HG03025 (cell line): ENCODE measurements around the gene TIAM1.

ENCODE experiments used
- ATAC-seq: cut with Tn5 transposase; IDR thresholded peaks from one replicate; pipeline ENCODE4 v1.9.1; 2021; ENCODE audit warnings: mild to moderate bottlenecking, moderate library complexity; ENCODE audit not compliant: unreplicated experiment, low FRiP score

TIAM1 gene

GRCh38 chr21:31343680-31344480, at the start of gene TIAM1:
TIAM1 (minus strand) TSS chr21:31344261; CDS start chr21:31266972, 77,289 bp downstream.
- ATAC-seq = no peak

- ATAC-seq = no peak
Measured at GRCh38 chr21:31387560-31388186, 43.6 kb upstream of the TIAM1 start.

- no peak for ATAC-seq
Measured at GRCh38 chr21:31386006-31386405, 41.9 kb upstream of the TIAM1 start.

GRCh38 chr21:31383770-31384169, 39.7 kb upstream of the TIAM1 start:
- no peak for ATAC-seq

- no peak for ATAC-seq
Measured at GRCh38 chr21:31382060-31382459, 38.0 kb upstream of the TIAM1 start.

- no peak for ATAC-seq
Measured at GRCh38 chr21:31376301-31376700, 32.2 kb upstream of the TIAM1 start.

GRCh38 chr21:31374395-31374794, 30.3 kb upstream of the TIAM1 start:
- no peak for ATAC-seq

GRCh38 chr21:31372471-31372765, 28.4 kb upstream of the TIAM1 start:
- ATAC-seq = no peak

- ATAC-seq = no peak
Measured at GRCh38 chr21:31371715-31372470, 27.8 kb upstream of the TIAM1 start.

GRCh38 chr21:31370893-31371544, 27.0 kb upstream of the TIAM1 start:
- no peak for ATAC-seq

- ATAC-seq = no peak
Measured at GRCh38 chr21:31370281-31370892, 26.3 kb upstream of the TIAM1 start.

- ATAC-seq = no peak
Measured at GRCh38 chr21:31368361-31368760, 24.3 kb upstream of the TIAM1 start.

- ATAC-seq = no peak
Measured at GRCh38 chr21:31367801-31368200, 23.7 kb upstream of the TIAM1 start.

GRCh38 chr21:31366825-31367224, 22.8 kb upstream of the TIAM1 start:
- no peak for ATAC-seq

GRCh38 chr21:31364253-31364945, 20.3 kb upstream of the TIAM1 start:
- no peak for ATAC-seq

- no peak for ATAC-seq
Measured at GRCh38 chr21:31363720-31364119, 19.7 kb upstream of the TIAM1 start.

- no peak for ATAC-seq
Measured at GRCh38 chr21:31360717-31361116, 16.7 kb upstream of the TIAM1 start.

GRCh38 chr21:31358158-31358557, 14.1 kb upstream of the TIAM1 start:
- ATAC-seq = no peak

GRCh38 chr21:31356440-31356839, 12.4 kb upstream of the TIAM1 start:
- ATAC-seq = no peak
